ENCODE data around the gene NCKAP5.
"Not testable (repeated sequence)": the region's sequence is repeated elsewhere in the genome, so short reads cannot be mapped to it uniquely, and the experiment has no call there.

NCKAP5 gene

DNA sequence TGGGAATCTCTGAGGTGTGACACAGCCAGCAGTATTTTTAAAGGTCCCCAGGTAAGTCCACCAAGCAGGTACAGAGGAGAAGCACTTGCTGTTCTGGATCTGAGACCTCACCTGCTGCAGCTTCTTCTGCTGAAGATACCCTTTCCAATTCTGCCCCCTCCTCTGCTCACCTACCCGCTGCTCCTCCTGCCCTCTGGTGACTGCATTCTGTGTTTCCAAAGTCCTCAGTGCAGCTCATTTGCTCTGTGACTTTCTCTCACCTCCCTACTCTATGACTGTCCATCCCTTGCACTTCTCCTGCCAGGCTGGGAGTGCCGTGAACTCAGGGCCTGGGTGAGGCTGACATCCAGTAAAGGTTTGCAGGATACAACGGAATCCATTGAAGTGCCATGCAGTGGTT lies 693.1 kb downstream of the NCKAP5 start:
- no peak for DNase-seq (ENCODE audit: low read depth)

DNA sequence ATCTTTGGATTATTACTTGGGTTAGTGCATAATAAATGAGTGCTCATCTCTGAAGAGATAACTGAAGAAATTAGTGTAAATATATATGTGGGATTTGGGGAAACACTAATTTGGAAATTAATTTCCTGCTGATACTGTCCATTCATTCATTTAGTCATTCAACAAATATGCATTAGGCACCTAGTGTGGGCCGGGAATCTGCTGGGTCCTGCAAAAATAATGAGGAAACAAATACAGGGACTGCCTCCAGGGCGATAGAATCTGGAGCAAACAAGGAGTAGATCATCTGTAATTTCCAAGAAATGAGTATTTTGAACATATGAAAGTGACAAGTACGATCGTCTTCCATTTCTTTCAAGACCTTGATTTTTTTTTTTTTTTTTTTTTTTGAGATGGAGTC lies 694.5 kb downstream of the NCKAP5 start:
- no peak for DNase-seq (ENCODE audit: low read depth)

DNA sequence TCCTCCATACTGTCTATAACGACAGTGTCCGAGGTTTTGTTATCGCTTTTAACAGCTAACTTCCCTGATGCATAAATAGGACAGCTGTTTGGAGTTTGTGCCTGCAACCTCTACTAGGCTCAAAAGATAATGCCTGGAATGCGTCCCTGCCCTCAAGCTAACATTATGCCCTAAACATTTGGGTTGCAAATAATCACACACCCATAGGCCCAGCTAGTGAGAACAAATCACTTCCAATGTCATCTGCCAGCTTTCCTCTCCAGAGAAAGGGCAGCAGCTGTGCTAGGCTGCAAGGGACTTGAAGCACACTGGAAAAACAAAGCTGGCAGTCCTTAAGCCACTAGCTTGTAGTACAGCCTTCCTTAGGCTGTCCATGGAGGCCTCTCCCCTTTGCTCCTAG lies 696.4 kb downstream of the NCKAP5 start:
- DNase-seq (ENCODE audit: low read depth), result no peak

DNA sequence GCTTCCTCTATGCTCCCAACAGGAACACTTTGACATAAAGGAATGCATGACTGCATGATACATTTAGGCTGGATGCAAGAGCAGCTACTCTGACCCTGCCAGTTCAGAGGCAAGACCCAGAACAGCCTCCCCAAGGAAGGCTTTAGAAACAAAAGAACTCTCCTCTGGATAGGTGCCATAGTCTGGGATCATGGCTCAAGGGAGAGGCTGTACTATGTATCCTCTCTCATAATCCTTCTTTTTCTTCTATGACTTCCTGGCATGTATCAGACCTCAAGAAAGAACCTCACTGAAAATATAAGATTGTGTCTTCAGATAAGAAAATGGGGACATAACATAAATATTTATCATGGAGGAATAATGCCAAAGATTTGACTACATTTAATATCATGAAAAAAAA lies 704.3 kb downstream of the NCKAP5 start:
- DNase-seq (ENCODE audit: low read depth), result no peak

DNA sequence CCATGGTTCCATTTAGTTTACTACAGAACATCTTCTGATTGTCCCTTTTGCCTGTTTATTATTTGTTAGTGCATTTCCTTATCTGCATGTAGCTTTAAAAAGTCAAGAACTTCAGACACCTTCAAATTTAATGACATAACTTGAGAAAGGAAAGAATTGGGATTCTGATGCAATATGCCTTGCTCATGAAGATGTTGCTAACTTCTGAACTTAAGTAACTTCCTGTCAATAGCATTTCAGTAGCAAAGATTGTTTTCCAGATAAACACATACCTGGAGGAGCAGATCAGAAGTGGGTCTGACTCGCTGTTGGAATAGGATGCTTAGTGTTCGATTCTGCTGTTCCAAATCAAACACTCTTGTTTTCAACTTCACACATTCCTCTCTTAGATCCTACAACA lies 708.0 kb downstream of the NCKAP5 start:
- no peak for DNase-seq (ENCODE audit: low read depth)

DNA sequence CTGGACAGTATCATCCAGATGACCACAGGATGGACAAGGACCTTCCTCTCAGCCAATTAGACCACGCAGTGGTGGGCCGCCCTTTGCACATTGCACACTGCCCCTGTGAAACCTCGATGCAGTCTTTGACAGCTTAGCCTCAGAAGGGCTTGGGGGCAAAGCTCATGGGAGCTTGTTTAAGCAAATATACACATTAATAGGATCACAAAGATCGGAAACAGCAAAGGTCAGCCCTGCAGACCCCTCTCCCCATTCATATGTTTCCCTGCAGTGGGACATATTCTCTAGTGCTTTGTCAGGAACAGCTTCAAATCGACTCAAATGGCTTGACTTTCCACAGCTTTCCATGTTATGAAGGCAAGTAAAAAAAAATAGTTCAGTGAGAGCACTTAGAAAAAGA lies 708.7 kb downstream of the NCKAP5 start:
- DNase-seq (ENCODE audit: low read depth), result no peak

DNA sequence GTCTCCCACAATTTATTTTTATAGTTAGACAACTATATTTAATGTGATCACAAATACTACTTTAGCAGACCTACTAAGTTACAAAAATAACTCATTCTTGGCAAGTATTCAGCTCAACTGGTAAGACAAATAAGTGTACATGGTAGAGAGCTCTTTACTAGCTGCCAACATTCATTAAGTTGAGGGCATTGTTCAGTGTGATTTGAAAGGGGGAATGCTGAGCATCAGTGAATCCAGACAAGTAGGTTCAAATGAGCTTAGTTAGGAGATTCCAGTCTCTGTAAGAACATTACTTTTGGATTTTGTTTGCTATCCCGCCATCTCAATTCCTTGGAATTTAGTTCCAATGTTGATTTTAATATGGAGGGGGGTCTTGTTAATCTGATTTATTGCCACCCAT lies 710.9 kb downstream of the NCKAP5 start:
- no peak for DNase-seq (ENCODE audit: low read depth)

DNA sequence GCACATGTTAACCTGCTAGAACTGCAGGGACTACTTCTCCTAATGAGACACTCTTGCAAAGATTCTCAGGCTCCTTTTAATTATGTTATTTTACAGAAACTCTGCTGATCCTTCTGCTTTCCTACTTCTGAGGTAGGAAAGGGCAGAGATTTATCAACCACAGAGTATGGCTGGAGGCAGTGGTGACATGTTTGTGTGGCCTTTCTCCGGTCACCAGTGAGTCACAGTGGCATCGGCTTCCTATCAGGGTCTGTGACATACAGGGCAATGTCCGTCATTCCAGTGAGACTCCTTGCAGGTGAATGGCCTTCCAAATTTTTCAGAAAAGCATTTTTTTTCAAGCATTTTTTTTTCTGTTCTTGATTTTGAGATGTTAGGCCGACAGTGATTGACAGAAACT lies 717.6 kb downstream of the NCKAP5 start:
- no peak for DNase-seq (ENCODE audit: low read depth)

DNA sequence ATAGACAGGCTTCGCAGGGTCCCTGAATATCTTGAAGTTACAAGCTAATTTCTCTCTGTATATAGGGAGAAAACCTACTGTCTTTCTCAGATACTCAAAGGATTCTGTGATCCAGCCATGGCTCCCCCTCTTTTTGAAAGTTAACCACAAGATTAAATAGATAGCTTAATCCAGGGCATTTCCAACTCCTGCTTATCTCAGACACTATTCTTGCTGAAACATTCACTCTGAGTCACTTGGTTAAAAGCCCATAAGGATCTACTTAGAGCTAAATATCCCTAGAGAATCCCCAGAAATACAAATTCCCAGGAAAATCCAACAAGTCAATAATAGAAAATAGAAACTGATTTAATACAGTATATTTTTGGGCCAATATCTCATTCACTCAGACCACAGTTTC lies 719.1 kb downstream of the NCKAP5 start:
- no peak for DNase-seq (ENCODE audit: low read depth)

DNA sequence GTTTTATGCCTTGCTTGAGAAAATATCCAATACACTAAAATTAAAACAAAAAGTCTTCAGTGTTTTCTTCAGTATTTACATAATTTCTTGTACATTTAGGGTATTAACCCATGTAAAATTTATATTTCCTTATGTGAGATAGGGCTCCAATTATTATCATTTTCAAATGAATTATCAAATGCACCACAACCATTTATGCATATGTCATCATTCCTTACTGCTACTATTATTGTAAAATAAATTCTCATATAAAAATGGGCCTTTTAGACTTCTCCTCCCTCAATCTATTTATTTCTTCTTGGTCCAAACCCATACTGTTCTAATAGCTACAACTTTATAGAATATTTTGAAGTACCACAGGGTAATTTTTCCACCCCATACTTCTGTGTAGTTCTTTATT lies 722.9 kb downstream of the NCKAP5 start:
- DNase-seq (ENCODE audit: low read depth), result no peak

DNA sequence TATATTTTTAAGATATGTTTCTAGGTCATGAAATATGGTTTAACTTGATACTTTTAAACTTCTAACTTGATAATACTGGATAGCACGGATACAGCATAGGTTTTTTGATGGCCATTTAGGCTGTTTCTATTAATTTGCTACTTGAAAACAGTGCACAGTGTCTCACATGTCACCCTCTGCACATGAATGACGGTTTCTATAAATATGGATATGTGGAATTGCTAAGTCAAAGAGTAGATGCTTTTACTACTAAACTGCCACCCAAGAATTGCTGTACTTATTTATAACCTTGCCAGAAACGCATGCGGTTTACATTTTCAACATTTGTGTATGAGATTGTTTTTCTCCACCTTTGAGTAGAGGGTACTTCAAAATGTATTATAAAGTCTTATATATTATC lies 723.7 kb downstream of the NCKAP5 start:
- DNase-seq (ENCODE audit: low read depth), result no peak

DNA sequence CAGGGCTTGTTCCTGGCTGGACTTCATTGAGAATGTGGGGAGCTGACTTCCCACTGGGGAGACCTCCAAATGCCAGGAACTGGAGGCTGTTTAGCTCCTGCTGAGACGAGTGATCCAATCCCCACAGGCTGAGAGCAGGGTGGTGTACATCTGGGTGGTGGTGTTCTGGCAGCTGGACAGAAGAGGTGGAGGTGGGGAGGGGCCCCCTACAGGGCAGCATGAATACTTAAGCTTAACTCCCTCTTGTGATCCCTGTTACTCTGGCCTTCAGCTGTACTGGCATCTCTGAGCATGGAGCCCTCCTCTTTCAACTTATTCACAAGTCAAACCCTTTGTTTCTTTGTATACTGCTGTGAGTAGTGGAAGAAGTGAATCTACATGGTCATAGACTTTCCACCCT lies 730.5 kb downstream of the NCKAP5 start:
- DNase-seq (ENCODE audit: low read depth), result no peak

DNA sequence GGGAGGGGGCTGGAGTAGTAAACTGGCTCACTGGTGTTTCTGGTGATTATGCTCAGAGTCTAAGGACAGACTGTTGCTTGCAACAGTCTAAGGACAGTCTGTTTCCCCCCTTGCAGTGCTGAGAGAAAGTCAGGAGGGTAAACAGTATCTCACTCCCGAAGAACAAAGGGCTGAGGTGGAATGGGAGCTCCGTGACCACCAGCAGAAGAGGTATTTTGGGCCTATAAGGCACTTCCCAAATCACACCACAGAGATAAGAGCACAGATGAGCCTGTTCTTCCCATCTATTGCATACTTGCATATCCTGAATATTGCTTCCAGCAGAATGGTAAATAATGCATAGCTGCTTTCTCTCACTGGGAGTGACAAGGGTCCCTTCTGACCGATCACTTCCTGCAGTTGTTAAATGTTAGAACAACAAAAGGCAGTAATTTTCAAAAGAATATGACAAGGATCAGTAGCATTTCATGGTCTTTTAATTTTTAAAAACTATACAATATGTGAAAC lies 737.9 kb downstream of the NCKAP5 start:
- no peak for DNase-seq (ENCODE audit: low read depth)

DNA sequence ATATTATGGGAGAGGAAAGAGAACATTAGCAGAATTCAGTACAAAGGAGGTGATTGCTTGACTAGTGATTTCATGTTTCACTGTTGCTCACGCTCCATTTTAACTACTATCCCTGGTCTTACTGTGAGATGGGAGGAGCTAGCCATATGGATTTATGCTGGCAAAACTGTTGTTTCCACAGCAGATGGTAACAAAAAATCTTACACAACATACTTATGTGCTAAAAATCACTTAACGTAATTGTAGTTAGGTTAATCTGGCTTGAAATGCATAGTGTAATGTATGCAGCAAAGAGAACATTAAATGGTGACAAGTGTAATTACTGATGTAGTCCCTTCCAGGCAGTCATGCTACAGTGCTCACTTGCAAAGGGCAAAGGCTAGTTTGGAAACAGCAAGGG lies 742.7 kb downstream of the NCKAP5 start:
- DNase-seq (ENCODE audit: low read depth), result no peak

DNA sequence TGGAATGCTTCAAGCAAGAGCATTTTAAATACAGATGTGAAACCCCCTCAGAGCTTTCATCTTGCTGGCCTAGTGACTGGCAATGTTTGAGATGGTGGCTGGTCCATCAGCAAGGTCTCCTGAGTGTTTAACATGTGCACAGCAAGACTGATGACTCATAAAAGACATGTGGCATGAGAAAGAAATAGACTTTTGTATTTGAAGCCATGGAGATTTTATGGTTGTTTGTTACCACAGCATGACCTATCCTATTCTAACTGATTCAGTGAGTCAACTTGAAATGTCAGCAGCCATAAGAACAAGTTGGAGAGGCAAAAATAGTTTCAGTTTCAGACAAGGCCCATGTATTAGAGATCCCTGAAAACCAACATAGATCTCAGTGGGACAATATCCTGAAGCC lies 743.5 kb downstream of the NCKAP5 start:
- no peak for DNase-seq (ENCODE audit: low read depth)

DNA sequence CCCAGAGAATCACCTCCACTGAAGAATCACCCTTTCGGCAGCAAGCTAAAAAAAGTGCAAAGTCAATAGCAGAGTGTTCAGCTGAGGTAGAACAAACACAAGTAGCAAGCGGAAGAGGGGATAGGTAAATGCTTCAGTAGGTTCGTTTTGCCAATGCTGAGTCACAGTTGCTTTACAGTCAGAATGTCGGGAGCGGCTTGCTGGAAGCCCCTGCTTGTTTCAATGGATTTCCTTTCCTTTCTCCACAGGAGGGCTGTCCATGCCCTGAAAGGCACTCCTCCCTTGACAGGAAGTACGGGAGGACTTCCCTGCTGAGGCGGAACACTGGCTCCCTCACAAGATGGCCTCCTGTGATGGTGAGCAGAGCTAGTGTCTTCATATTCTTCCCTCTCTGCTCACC lies 752.0 kb downstream of the NCKAP5 start:
- no peak for DNase-seq (ENCODE audit: low read depth)

DNA sequence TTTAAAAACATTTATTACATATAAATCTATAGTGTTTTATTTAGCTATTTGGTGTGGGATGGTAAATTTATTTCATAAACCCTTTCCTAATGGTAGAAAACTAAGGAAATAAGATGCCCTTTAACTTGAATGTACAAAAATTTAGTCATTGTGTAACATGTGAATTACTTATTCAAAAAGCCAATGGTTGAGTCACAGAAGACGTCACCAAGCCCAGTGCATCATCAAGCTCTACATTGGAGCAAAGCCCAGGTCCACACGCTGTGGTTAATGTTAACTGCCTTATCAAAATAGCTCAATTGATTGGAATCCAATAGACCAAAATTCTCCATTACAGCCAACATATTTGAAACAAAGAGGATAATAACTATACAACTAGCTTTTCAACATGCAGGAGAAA lies 752.7 kb downstream of the NCKAP5 start:
- no peak for DNase-seq (ENCODE audit: low read depth)

DNA sequence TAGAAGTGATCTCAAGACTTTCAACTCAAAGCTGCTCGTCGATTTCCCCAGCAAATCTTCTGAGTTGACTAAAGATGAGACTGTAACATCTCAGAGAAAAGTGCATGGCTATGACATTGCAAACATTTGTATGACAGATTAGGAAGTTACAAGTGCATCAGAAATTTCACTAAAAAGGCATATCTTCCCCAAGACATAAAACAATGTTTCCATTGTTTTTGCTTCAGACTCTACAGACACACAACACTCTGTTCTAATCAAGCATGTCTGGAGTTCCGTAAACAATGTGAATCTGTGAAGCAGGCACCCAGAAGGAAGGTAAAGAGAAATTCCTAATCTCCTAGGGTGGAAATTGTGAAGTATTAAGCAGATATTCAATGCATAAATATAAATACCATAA lies 753.6 kb downstream of the NCKAP5 start:
- no peak for DNase-seq (ENCODE audit: low read depth)

DNA sequence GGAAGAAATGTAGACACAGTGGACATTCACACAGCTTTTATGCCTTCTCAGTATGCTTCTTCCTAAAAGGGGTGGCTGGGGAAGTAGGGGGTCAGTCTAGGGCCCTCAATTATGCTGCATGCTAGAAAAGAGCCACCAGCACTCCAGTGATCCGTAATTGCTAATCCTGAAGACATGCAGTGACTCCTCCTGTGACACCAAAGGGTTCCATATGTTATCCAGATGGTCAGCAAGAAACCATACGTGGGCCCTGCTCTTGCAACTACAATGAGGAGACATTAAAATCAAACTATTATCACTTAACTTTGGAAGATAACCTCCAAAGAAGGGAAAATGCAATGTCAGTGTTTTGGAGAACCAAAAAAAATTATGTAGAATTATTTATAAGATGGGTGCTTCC lies 754.8 kb downstream of the NCKAP5 start:
- no peak for DNase-seq (ENCODE audit: low read depth)

DNA sequence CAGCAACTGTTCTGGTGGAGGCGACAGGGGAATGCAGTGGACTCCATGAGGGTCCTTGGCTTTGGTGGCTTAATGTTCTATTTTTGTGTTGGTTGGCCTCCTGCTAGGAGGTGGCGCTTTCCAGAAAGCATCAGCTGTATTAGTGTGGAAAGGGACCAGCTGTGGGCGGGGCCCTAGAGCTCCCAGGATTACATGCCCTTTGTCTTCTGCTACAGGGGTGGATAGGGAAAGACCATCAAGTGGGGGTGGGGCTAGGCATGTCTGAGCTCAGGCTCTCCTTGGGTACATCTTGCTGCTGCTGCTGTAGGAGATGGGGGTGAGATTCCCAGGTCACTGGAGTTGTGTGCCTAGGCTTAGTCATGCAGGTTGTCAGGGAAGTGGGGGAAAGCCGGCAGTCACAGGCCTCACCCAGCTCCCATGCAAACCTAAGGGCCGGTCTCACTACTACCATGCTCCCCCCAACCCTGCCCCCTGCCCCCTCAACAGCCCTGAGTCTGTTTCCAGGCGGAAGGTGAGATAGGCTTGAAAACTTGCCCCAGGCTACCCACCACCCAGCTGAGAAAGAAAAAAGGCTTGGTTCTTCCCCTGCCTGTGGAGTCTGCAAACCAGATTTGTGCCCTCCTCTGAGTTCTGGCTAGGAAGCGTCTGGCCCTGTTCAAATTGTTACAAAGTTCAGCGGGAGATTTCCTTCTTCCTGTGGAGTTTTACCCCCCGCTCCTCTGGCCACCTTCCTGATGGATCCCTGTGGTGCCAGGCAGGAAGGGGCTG lies 756.9 kb downstream of the NCKAP5 start:
- DNase-seq (ENCODE audit: low read depth), result no peak

DNA sequence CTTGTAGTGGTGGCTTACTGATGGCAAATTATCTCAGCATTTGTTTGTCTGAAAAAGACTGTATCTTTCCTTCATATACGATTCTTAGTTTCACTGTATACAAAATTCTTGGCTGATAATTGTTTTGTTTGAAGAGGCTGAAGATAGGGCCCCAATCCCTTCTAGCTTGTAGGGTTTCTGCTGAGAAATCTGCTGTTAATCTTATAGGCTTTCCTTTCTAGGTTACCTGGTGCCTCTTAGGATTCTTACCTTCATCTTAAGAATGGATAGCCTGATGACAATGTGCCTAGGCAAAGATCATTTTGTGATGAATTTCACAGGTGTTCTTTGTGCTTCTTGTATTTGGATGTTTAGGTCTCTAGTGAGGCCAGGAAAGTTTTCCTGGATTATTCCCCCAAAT lies 758.3 kb downstream of the NCKAP5 start:
- DNase-seq (ENCODE audit: low read depth), result not testable (repeated sequence)

DNA sequence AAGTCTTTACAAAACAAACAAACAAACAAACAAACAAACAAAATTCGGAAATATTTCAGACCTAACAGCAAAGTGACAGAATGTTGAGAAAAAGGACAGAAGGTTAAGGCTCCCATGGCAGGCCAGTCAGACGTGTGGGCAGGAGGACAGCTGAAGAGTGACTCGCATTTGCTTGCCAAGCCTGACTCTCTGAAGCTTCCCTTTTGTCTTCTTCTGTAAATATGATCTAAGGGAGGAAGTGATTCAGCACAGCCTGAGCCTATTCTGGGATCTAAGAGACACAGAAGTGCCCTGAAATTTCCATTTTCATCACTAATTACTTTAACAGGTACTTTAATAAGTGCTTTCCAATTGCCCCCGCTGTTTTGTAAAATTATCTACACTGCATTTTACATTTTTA lies 764.2 kb downstream of the NCKAP5 start:
- peak; percentile 1 for DNase-seq (ENCODE audit: low read depth)

DNA sequence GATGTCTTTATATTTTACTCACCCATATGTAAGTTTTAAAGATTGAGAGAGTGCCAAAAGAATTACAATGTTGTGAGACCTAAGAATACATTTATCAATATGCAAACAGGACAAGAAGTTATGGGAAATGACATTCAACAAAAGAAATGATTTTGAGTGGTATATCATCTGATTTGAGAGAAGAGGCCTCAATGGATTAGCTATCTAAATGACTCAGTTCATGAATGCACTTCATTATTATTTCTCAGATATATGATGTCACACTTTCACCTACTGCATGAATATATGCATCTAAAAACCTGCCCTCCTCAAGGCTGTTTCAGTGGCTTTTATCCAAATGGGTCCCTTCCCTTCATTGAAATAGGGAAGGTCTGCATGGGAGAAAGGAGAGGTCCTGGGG lies 769.9 kb downstream of the NCKAP5 start:
- no peak for DNase-seq (ENCODE audit: low read depth)

DNA sequence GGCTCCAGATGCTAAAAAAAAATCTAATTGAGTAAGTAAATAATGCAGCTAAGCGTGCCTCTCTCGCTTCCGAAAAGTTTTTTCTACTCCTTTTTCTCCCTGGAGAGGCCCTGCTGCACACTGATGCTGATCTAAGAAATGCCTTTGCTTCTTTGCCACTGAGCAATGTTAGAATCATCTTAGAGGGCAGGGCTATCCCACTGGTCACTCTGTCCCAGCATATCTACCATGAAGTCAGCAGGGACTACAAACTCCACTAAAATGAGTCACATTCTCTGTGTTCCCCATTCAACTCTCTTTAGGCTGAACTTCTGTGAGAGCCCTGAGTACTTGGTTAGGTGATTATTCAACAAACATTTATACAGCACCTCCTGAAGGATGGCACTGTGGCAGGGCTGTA lies 770.7 kb downstream of the NCKAP5 start:
- no peak for DNase-seq (ENCODE audit: low read depth)

Measured in CMK (cell line).